ENCODE data around the gene DIP2A.

Gene DIP2A, protein sequence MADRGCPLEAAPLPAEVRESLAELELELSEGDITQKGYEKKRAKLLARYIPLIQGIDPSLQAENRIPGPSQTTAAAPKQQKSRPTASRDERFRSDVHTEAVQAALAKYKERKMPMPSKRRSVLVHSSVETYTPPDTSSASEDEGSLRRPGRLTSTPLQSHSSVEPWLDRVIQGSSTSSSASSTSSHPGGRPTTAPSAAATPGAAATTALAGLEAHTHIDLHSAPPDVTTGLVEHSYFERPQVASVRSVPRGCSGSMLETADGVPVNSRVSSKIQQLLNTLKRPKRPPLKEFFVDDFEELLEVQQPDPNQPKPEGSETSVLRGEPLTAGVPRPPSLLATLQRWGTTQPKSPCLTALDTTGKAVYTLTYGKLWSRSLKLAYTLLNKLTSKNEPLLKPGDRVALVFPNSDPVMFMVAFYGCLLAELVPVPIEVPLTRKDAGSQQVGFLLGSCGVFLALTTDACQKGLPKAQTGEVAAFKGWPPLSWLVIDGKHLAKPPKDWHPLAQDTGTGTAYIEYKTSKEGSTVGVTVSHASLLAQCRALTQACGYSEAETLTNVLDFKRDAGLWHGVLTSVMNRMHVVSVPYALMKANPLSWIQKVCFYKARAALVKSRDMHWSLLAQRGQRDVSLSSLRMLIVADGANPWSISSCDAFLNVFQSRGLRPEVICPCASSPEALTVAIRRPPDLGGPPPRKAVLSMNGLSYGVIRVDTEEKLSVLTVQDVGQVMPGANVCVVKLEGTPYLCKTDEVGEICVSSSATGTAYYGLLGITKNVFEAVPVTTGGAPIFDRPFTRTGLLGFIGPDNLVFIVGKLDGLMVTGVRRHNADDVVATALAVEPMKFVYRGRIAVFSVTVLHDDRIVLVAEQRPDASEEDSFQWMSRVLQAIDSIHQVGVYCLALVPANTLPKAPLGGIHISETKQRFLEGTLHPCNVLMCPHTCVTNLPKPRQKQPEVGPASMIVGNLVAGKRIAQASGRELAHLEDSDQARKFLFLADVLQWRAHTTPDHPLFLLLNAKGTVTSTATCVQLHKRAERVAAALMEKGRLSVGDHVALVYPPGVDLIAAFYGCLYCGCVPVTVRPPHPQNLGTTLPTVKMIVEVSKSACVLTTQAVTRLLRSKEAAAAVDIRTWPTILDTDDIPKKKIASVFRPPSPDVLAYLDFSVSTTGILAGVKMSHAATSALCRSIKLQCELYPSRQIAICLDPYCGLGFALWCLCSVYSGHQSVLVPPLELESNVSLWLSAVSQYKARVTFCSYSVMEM (N-terminal part only)

DNA sequence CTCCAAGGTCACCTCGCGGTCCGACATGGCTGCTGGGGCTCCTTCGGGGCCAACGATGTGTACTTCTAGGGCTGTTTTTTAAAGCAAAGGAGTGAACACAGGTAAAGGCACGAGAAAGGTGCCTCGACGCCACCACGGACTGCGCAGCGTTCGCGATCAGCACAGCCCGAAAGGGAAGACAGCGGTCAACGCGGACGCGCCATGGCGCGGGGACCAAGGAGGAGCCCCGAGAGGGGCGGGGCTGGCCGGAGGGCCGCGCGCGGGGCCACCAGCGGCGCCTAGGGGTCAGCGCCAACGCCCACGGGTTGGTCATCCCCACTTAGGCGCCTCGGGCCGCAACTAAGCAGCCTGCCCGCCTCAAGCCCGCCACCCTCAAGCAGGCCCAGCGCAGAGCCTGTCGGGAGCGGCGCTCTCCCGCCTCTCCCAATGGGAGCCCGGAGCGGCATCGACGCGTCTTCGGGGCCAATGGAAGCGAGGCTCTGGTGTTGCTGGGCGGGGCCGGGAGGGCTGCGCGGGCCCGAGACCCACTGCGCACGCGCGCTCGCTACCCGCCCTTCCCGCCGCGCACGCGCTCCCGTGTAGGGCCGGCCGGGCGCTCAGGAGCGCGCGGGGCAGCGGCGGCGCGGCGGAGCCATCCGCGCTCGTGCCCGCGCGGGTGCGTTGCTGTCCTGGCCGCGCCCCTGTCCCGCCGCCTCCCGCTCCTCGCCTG is at the start of gene DIP2A:
DIP2A (plus strand) TSS at position 577 of the 709 bp plus-strand sequence. CDS start 241 bp downstream, outside the sequence.
- DNase-seq, result peak; percentile 98

DNA sequence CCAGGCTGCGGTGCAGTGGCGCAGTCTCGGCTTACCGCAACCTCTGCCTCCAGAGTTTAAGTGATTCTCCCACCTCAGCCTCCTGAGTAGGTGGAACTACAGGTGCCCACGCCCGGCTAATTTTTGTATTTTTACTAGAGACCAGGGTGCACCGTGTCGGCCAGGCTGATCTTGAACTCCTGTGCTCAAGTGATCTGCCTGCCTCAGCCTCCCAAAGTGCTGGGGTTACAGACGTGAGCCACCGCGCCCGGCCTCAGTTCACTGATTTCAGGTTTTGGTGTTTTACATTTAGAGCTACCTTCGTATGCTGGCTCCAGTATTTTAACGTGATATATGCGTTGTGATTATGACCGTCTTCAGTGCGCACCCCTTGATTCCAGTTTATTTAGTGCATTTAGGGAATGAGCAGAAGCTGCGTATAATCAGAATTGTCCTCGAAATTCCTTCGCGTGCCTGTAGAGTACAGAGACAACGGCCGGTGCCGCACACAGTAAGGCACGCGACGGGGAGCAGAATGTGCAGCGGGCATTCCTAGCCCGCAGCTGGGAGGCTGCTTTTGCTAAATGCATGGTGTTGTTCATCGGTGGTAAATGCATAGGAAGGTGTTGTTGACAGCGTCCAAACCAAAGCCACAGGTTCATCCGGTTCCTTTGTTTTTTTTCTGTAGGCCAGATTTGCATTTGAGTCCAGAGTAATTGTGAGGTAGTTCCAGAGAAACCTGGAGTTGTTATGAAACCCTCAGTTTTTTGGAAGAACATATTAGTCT is 48.9 kb upstream of the DIP2A start:
- no peak for DNase-seq

GRCh38 chr21:46410516-46410915 is 48.2 kb upstream of the DIP2A start:
- DNase-seq, result no peak

GRCh38 chr21:46411236-46411635 is 47.5 kb upstream of the DIP2A start:
- DNase-seq, result no peak

DNA sequence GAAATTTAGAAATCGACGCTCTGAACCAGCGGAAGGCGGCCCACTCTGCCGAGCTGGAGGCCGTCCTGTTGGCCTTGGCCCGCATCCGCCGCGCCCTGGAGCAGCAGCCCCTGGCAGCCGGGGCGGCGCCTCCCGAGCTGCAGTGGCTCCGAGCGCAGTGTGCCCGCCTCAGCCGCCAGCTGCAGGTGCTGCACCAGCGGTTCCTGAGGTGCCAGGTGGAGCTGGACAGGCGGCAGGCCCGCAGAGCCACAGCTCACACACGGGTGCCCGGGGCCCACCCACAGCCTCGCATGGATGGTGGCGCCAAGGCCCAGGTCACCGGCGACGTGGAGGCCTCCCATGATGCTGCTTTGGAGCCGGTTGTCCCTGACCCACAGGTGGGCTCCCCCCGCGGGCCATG is 47.0 kb upstream of the DIP2A start:
- no peak for DNase-seq

GRCh38 chr21:46412521-46413364 is 45.9 kb upstream of the DIP2A start:
- DNase-seq, result no peak

DNA sequence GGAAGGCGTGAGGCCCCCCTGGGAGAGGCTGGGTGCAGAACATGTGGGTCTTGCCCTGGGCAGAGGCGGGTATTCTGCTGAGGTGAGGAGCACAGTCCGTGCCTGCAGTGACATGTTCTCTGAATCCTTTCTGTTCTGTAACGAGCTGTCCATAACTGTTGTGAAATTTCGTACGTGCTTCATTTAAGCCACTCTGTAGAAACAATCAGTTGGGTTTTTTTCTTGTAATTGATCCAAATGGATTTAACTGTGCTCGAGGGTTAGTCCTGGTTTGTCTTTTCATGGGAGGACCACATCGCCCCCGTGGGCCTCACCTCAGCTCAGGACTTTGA is 45.4 kb upstream of the DIP2A start:
- DNase-seq, result no peak

DNA sequence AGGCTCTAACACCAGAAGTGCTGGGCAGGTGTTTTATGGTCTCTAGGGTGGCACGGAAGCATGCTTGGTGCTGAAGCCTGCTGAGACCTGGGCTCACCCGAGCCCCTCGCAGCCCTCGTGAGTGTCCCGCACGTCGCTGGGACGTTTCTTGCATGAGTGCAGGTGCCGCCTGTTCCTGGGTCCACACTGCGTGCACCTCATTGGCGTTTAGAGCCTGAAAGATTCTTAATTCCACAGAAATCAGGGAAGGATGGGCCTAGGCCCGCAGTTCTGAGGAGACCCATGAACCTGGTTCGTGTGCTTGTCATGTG is 43.8 kb upstream of the DIP2A start:
- DNase-seq, result no peak

DNA sequence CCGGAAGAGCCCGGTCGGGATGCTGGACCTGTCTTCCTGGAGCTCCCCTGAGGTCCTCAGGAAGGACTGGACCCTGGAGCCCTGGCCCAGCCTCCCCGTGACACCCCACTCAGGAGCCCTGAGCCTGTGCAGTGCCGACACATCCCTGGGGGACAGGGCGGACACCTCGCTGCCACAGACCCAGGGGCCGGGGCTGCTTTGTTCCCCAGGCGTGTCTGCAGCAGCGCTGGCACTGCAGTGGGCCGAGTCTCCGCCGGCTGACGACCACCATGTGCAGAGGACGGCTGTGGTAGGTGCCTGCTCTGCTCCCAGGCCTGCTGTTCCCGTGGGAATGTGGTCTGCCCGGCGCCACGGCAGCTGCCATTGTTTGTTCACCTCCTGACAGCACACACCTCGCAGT is 42.1 kb upstream of the DIP2A start:
- no peak for DNase-seq

- DNase-seq, result no peak
Observed at GRCh38 chr21:46418265-46418946, 40.3 kb upstream of the DIP2A start.

- no peak for DNase-seq
Observed at GRCh38 chr21:46420241-46421190, 38.2 kb upstream of the DIP2A start.

DNA sequence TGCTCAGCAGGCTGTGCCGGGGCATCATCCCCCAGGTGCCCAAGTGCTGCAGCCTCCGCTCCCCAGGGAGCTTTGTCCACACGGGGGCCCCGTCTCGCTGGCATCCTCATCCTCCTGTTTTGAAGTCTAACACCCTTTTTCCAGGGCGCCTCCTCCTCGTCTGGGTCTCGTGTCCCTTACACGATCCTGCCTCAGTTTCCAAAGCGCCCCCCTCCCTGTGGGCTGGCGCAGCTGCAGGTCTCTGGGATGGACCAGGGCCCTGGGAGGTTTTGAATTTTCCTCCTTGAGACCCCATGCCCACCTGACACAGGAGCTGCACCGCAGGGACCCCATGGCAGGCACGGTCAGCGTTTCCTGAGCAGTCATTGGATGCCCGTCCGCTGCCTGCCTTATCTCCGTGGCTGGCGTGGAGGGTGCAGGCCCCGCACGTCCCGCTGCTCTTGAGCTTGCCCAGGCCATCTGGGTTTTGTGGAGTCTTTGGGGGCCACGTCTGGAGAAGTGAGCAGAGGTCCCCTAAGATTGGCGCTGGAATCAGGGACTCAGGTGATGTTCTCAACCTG is 37.4 kb upstream of the DIP2A start:
- DNase-seq, result no peak

DNA sequence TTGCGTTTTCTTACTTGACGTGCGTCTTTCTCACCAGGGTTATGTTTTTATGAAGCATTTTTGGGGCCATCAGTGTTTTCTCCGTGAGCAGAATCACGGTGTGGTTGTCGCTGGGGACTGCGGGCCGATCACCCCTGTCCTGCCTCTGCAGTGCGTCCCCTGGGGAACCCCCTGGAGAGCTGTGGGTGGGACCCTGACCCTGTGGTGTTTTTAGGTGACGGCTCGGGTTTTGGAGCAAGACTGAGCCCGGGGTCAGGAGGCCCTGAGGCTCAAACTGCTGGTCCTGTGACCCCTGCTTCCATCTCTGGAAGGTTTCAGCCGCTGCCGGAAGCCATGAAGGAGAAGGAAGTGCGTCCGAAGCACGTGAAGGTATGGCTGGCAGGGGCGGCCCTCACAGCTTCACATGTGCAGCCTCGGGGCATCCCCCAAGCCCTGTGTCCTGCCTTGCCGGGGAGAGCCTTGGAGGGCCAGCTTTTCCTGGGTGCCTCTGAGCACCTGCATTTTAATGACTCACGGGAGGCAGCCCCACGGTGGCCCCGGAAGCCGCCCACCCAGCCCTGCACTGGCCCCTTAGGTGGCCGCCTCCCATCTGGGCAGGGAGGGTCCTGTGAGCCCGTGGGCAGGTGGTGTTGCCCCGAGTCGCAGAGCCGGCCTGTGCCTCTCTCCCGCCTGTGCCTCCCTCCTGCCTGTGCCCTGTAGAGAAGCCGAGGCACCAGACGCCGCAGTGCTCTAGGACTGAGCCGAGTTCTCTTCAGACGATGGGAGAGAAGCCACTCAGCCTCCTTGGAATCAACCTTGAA is 36.7 kb upstream of the DIP2A start:
- no peak for DNase-seq

GRCh38 chr21:46422636-46423241 is 36.0 kb upstream of the DIP2A start:
- no peak for DNase-seq

- DNase-seq, result no peak
Observed at GRCh38 chr21:46423546-46424038, 35.1 kb upstream of the DIP2A start.

DNA sequence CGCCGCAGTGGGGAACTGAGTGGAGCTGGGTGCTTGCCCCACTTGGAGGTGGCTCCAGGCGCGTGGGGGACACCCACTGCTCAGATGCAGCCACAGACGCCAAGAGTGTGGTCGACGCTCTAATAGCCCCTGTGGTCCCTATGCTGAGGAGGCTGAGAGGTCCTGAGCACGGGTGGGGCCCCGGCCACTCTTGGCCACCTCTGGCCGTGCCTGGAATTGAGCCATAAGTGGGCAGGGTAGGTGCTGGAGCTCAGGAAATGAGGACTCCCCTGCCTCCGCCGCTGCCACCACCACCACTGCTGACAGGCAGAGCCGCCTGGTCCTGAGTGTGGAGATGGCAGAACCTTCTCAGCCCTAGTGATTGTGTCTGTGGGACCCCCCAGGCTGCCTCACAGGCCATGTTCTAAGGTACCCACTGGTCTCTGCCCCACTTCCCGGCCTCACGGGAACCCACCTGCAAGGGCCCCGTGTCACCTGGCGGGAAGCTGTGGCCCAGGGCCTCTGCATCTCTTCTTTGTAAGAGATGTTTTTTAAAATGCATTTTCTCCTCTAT is 34.6 kb upstream of the DIP2A start:
- DNase-seq, result no peak

DNA sequence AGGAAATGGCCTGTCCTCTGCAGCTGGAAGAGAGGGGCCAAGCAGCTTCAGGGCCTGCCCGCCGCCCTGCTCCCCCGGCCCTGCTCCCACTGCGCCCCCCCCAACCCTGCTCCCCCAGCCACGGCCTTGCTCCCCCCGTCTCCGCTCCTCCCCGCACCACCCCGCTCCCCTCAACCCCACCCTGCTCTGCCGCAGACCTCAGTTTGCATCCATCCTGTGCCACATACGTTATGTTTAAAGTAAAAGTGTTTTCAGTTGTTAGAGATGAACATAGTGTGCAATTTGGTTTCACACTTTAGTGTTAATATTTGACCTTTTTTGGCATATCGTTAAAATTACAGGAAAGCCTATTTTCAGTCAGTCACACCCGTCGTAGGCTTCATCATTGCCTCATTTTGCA is 34.1 kb upstream of the DIP2A start:
- no peak for DNase-seq

Measured in GDM1 (cell line).